Uterus (tissue), 2 donors: ENCODE data around the gene ZBTB7C.

ENCODE experiments used
- POLR2A ChIP-seq, 2 donors: fragments of 450-650 bp; IDR thresholded peaks; one replicate each; pipeline ENCODE4 v1.6.1; 2016; ENCODE audit warnings: antibody characterized with exemption in 2 of 2, mild to moderate bottlenecking in 1 of 2, moderate library complexity in 1 of 2
- TF ChIP-seq, protein P1 (sequence below), 4 experiments: fragments of 200-600 bp in 2 of 4; fragments of 450-650 bp in 2 of 4; sonication (generic) in 2 of 4; IDR thresholded peaks; one replicate each; pipeline ENCODE4 v1.5.1; 2016 to 2019; ENCODE audit warnings: antibody characterized with exemption in 4 of 4, mild to moderate bottlenecking in 2 of 4, moderate library complexity in 1 of 4

- TF ChIP-seq, protein P1, sequence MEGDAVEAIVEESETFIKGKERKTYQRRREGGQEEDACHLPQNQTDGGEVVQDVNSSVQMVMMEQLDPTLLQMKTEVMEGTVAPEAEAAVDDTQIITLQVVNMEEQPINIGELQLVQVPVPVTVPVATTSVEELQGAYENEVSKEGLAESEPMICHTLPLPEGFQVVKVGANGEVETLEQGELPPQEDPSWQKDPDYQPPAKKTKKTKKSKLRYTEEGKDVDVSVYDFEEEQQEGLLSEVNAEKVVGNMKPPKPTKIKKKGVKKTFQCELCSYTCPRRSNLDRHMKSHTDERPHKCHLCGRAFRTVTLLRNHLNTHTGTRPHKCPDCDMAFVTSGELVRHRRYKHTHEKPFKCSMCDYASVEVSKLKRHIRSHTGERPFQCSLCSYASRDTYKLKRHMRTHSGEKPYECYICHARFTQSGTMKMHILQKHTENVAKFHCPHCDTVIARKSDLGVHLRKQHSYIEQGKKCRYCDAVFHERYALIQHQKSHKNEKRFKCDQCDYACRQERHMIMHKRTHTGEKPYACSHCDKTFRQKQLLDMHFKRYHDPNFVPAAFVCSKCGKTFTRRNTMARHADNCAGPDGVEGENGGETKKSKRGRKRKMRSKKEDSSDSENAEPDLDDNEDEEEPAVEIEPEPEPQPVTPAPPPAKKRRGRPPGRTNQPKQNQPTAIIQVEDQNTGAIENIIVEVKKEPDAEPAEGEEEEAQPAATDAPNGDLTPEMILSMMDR (IDR thresholded peaks at IDR 0.05) = no peak
- TF ChIP-seq POLR2A (IDR thresholded peaks at IDR 0.05) = no peak
These were observed 88.6 kb downstream of the ZBTB7C start for GRCh38 chr18:48320639-48320945.
